CD4-positive, alpha-beta T cell treated with Interleukin-4 for 4 hours (primary cell): Measurements from ENCODE around the gene ZNF283.
"Not testable (repeated sequence)": the region's sequence is repeated elsewhere in the genome, so short reads cannot be mapped to it uniquely, and the experiment has no call there.

Source experiments
- DNase-seq: peaks from one replicate; pipeline ENCODE4 v3.0.0-alpha.2; 2020

ZNF283 gene

GRCh38 chr19:43802216-43802951 is 24.7 kb upstream of the ZNF283 start, which contains the start of gene LYPD5:
Gene LYPD5 (minus strand): TSS chr19:43802447. CDS start chr19:43802380, 67 bp downstream.
- no peak for DNase-seq

- no peak for DNase-seq
Observed at GRCh38 chr19:43804432-43804831, 22.7 kb upstream of the ZNF283 start.

- not testable (repeated sequence) for DNase-seq
Observed at GRCh38 chr19:43806401-43806800, 20.7 kb upstream of the ZNF283 start.

GRCh38 chr19:43806848-43807247 is 20.3 kb upstream of the ZNF283 start:
- DNase-seq: no peak

GRCh38 chr19:43807651-43808050 is 19.5 kb upstream of the ZNF283 start:
- DNase-seq: no peak

- DNase-seq: peak; percentile 68
Observed at GRCh38 chr19:43809762-43810696, 17.1 kb upstream of the ZNF283 start.

- DNase-seq: no peak
Observed at GRCh38 chr19:43811837-43812236, 15.3 kb upstream of the ZNF283 start.

GRCh38 chr19:43812259-43812658 is 14.9 kb upstream of the ZNF283 start:
- DNase-seq: no peak

GRCh38 chr19:43812688-43813087 is 14.4 kb upstream of the ZNF283 start:
- peak; percentile 42 for DNase-seq

GRCh38 chr19:43814663-43815352 is 12.3 kb upstream of the ZNF283 start:
- no peak for DNase-seq

GRCh38 chr19:43817454-43817853 is 9.7 kb upstream of the ZNF283 start:
- DNase-seq: not testable (repeated sequence)

GRCh38 chr19:43818500-43818899 is 8.6 kb upstream of the ZNF283 start:
- no peak for DNase-seq

GRCh38 chr19:43820098-43820883 is 6.8 kb upstream of the ZNF283 start:
- peak; percentile 6 for DNase-seq

- no peak for DNase-seq
Observed at GRCh38 chr19:43820884-43821215, 6.3 kb upstream of the ZNF283 start.

- not testable (repeated sequence) for DNase-seq
Observed at GRCh38 chr19:43823856-43824255, 3.3 kb upstream of the ZNF283 start.

- not testable (repeated sequence) for DNase-seq
Observed at GRCh38 chr19:43824572-43824971, 2.5 kb upstream of the ZNF283 start.

- DNase-seq: no peak
Observed at GRCh38 chr19:43839139-43839538, 12.0 kb downstream of the ZNF283 start.

GRCh38 chr19:43842007-43842406 is 14.9 kb downstream of the ZNF283 start:
- DNase-seq: no peak

- DNase-seq: no peak
Observed at GRCh38 chr19:43847246-43847645, 20.1 kb downstream of the ZNF283 start.

GRCh38 chr19:43847884-43848283 is 20.8 kb downstream of the ZNF283 start:
- DNase-seq: no peak

- DNase-seq: no peak
Observed at GRCh38 chr19:43848821-43849220, 21.7 kb downstream of the ZNF283 start.

GRCh38 chr19:43858174-43858573 is 31.1 kb downstream of the ZNF283 start:
- no peak for DNase-seq
